GM21515 (cell line): ENCODE results near the gene PPIL6.
A peak's percentile ranks its signal among the peaks of the same experiment; 100 is the strongest.

Experiments
- ATAC-seq: cut with Tn5 transposase; IDR thresholded peaks from one replicate; pipeline ENCODE4 v1.9.1; 2021; ENCODE audit not compliant: unreplicated experiment

The PPIL6 gene

GRCh38 chr6:109406196-109406595, 34.2 kb downstream of the PPIL6 start:
- no peak for ATAC-seq

DNA sequence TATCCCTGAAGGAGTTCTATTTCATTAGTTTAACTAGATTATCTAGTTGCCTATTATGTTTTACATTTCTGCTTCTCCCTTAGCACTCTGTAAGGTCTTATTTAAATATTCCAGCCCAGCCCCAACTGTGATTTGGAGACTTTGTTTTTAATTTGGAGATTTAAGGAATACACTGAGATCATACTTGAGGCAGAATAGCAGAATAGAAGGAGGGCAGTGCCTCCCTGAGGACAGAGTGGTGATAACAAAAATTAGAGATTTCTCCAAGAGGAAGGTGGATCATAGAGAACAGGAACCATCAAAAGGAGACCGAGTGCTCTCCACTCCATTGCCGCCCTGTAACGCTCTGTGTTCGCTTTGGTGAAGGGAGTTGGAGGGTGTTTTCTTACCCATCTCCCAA, 43.4 kb downstream of the PPIL6 start:
- no peak for ATAC-seq

- no peak for ATAC-seq
Observed at GRCh38 chr6:109396046-109396718, 44.2 kb downstream of the PPIL6 start.

- no peak for ATAC-seq
Observed at GRCh38 chr6:109393886-109394281, 46.5 kb downstream of the PPIL6 start.

- ATAC-seq, result no peak
Observed at GRCh38 chr6:109393157-109393885, 47.1 kb downstream of the PPIL6 start.

- ATAC-seq, result no peak
Observed at GRCh38 chr6:109389650-109390274, 50.7 kb downstream of the PPIL6 start.

GRCh38 chr6:109388265-109388664, 52.2 kb downstream of the PPIL6 start:
- ATAC-seq, result no peak

DNA sequence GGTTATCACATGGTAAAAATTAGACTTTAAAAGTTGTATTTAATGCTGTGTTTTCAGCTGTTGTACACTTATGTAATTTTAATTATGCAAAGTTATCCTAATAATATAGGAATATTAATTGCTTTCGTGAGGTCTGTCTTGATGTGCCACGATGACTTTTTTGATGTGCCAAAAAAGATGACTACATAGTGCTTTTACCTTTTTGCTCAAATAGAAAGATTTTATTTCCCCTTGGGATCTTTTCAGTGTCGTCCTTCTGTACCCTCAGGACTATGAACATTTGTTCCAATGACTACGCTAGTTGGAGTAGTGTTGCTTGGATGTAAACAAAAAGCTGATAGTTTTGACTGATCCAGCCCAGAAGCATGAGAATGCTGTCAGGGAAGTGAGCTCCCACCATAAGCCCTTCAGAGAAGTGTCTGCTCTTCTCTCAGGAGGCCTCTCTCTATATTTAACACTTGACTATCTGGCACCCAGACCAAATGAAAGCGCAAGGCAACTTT, 56.9 kb downstream of the PPIL6 start:
- no peak for ATAC-seq

DNA sequence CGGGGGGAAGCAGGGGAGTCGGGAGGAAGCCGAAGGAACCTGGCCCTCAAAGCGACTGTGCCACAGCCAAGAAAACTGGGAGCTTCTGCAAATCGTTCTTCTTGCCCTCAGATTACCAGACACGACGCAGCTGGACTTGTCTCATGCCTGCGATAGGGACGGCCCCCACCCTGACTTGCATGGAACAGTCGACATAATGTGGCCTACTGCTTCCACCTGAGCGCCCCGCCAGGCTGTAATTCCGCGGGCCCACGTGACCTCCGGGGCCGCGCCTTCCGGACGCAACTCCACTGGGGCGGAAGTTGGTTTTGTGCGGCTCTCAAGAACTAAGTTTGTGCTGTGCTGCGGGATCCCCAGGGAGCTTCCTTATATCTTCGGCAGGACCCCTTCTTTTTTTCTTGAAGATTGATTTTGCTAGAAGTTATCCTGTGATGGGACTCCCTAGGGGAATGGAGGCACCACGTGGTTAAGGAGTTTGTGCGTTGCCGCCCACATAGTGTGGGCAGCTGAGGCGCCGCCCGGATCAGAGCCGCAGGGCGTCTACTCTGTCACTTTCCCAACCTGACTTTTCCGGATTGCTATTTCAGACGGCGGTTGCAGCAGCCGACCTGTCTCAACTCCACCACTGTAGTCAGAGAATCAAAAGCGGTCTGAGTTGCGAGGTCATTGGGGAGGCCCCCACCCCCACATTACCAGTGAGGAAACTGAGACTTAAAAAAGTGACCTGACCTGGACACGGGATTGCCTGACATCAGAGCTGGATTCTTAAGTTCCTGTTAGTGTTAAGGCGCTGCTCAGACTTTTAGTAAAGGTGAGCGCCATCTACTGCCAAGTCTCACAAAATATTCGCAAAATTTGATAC, 57.6 kb downstream of the PPIL6 start:
- peak; percentile 69 for ATAC-seq

DNA sequence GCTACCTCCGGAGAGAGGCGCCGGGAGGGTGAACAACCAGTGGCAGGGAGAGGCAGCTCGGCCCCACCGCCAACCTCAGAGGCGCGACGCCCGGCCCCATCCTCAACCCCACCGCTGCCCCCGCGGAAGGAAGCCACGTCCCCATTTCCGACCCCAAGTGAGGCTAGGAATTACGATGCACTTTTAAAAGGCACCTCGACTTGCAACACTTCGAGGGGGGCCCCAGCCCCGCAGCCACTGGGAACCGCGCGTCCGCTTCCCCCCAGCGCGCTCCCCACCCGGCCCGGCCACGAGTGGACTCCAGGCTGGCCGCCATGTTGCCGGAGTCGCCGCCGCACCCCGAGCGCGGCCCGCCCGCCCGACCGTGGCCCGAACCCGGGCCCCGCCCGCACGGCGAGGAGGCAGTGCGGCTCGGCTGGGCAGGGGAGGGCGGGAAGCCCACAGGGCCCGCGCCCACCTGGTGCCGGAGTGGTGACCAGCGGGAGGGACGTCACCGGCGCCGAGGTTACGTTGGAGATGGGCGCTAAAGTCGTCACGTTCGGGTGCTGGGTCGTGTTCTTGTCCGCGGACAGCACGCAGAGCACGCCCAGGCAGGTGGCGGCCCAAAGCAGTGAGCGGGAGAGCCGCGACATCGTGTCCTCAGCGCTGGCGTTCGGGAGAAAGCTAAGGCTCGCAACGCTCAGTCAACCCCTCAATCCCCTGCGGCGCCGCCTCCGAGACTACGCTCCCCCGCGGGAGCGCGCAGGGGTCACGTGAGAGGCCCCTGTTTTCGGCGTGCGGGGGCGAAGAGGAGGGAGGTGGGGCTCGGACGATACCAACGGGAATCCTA, 58.5 kb downstream of the PPIL6 start, which contains the start of gene CD164:
Gene CD164, minus strand, starts transcription at position 721 of the 829 bp plus-strand sequence. Its CDS starts 89 bp downstream, at position 632.
- ATAC-seq, result peak; percentile 55

- ATAC-seq, result peak; percentile 0
Observed at GRCh38 chr6:109381061-109381746, 59.2 kb downstream of the PPIL6 start.

DNA sequence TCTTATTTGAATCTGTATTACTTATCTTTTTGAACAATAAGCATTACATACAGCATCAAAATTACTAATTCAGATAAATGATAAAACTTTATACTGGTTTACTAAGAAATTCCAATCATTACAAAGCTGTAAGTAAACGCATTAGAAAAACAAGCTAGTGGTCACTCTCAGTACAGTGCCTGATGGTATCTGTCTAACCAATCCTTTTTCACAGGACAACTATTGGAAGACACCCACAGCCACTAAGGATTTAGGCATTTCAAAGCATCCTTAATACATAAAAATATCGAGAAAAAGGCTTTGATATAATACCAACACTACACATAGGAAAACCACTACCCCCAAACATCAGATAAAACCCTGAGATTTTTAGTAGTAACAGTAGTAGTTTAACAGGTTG, 60.7 kb downstream of the PPIL6 start:
- no peak for ATAC-seq

GRCh38 chr6:109377717-109378116, 62.7 kb downstream of the PPIL6 start:
- no peak for ATAC-seq

- no peak for ATAC-seq
Observed at GRCh38 chr6:109374326-109374892, 66.0 kb downstream of the PPIL6 start.

DNA sequence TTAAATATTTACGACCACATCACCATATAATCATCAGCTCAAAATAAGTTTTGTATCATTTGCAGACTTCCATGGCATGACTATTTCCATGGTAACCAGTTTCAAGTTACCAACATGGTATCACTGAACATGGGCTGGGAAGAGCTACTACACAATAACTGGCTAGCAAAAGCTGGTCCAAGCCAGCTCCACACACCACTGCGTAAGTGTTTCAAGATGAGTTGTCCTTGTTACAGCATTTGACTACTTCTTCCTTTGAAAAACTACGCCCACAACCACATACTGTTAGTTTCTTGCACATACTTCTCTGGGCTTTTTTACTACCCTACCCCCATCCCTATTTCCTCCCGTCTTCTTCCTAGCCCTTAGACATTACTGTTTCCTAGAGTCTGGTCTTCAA, 66.7 kb downstream of the PPIL6 start:
- peak; percentile 90 for ATAC-seq

GRCh38 chr6:109373331-109373730, 67.1 kb downstream of the PPIL6 start:
- ATAC-seq, result peak; percentile 23

GRCh38 chr6:109372130-109372529, 68.3 kb downstream of the PPIL6 start:
- no peak for ATAC-seq

DNA sequence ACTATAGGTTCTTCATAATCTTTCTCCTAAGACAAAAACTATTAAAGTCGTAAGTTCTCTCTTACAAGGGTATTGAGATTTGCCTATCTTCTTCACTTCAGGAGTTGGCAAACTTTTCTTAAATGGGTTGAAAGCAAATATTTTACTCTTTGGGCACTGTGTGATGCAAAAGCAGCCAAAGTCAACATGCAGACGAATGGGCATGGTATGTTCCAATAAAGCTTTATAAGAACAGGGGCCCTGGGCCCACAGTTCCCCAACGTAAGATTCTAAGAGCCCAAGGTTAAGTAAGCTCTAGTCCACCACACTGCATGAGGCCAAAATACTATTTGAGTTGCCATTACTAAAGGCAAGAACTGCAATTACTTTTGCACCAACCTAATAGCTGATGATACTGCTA, 69.6 kb downstream of the PPIL6 start:
- ATAC-seq, result no peak

- no peak for ATAC-seq
Observed at GRCh38 chr6:109370336-109370735, 70.1 kb downstream of the PPIL6 start.
